Stimulated activated CD4-positive, alpha-beta T cell treated with anti-CD3 and anti-CD28 coated beads, Interleukin-12 subunit alpha, Interleukin-12 subunit beta, amount 100 ng/mL, for 48 hours (primary cell): ENCODE measurements around the gene PACS2.

Source experiments
- DNase-seq, 3 donors: peaks; one replicate each; pipeline ENCODE4 v3.0.0-alpha.2; 2020; ENCODE audit warnings: low read depth in 2 of 3, low spot score in 1 of 3

The PACS2 gene

GRCh38 chr14:105436891-105437722 is 122.6 kb downstream of the PACS2 start:
- no peak for DNase-seq

- DNase-seq: no peak
Measured at GRCh38 chr14:105437723-105438500, 123.4 kb downstream of the PACS2 start.

GRCh38 chr14:105439179-105439578 is 124.6 kb downstream of the PACS2 start:
- DNase-seq: no peak

- DNase-seq: no peak
Measured at GRCh38 chr14:105439710-105440553, 125.4 kb downstream of the PACS2 start.

- no peak for DNase-seq
Measured at GRCh38 chr14:105440554-105440900, 126.0 kb downstream of the PACS2 start.

GRCh38 chr14:105440992-105441391 is 126.4 kb downstream of the PACS2 start:
- no peak for DNase-seq

GRCh38 chr14:105442125-105442524 is 127.6 kb downstream of the PACS2 start:
- no peak for DNase-seq

- no peak for DNase-seq
Measured at GRCh38 chr14:105442834-105443233, 128.3 kb downstream of the PACS2 start.

- no peak for DNase-seq
Measured at GRCh38 chr14:105444859-105445258, 130.3 kb downstream of the PACS2 start.

- no peak for DNase-seq
Measured at GRCh38 chr14:105445290-105445689, 130.7 kb downstream of the PACS2 start.

- DNase-seq: no peak
Measured at GRCh38 chr14:105445901-105446845, 131.6 kb downstream of the PACS2 start.

GRCh38 chr14:105446971-105447370 is 132.4 kb downstream of the PACS2 start:
- no peak for DNase-seq
